B cell (primary cell): Measurements from ENCODE around the gene DRICH1.

Experiments used
- CTCF ChIP-seq: fragments of 200-600 bp; IDR thresholded peaks from one replicate; pipeline ENCODE4 v1.8.0; 2022; ENCODE audit warnings: antibody characterized with exemption, mild to moderate bottlenecking
- EZH2 ChIP-seq: IDR thresholded peaks from 2 replicates; pipeline ENCODE4 v1.6.1; 2012; ENCODE audit warnings: borderline replicate concordance, low read depth, mild to moderate bottlenecking, moderate library complexity, low read length; ENCODE audit not compliant: insufficient read depth, poor library complexity, severe bottlenecking

- TF ChIP-seq CTCF (no peak), EZH2 (no peak)
Measured at GRCh38 chr22:23673050-23673620, 41.0 kb upstream of the DRICH1 start.
